Body of pancreas (tissue), 4 donors: ENCODE results near the gene RPUSD1.

Experiments used
- POLR2A ChIP-seq, 3 donors: fragments of 450-650 bp; IDR thresholded peaks; one replicate each; pipeline ENCODE4 v1.6.1; 2016; ENCODE audit warnings: antibody characterized with exemption in 3 of 3, mild to moderate bottlenecking in 2 of 3
- TF ChIP-seq, protein P1 (sequence below), 7 experiments: fragments of 450-650 bp in 4 of 7; fragments of 200-600 bp in 3 of 7; sonication (generic) in 3 of 7; IDR thresholded peaks; one replicate each; pipeline ENCODE4 v1.5.1; 2016 to 2019; ENCODE audit warnings: antibody characterized with exemption in 7 of 7

DNA sequence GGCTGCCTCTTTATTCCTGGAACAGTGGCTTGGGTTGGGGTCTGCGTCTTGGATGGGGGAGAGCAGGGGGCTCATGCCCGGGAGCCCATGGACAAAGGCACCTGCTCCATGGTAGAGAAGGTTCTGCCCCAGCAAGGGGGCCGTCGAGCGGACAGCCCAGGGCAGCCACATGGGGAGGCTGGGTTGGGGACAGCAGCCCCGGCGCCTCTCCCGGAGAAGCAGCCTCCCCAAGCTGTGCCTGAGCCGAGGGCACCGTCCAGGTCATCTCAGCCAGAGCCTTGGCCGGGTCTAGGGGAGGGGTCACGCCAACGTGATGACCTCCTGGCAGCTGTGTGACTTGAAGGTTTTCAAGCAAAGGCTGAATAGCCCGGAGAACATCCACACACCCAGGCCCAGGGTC lies 45.2 kb upstream of the RPUSD1 start:
- TF ChIP-seq, protein P1, sequence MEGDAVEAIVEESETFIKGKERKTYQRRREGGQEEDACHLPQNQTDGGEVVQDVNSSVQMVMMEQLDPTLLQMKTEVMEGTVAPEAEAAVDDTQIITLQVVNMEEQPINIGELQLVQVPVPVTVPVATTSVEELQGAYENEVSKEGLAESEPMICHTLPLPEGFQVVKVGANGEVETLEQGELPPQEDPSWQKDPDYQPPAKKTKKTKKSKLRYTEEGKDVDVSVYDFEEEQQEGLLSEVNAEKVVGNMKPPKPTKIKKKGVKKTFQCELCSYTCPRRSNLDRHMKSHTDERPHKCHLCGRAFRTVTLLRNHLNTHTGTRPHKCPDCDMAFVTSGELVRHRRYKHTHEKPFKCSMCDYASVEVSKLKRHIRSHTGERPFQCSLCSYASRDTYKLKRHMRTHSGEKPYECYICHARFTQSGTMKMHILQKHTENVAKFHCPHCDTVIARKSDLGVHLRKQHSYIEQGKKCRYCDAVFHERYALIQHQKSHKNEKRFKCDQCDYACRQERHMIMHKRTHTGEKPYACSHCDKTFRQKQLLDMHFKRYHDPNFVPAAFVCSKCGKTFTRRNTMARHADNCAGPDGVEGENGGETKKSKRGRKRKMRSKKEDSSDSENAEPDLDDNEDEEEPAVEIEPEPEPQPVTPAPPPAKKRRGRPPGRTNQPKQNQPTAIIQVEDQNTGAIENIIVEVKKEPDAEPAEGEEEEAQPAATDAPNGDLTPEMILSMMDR (IDR thresholded peaks at IDR 0.05) = no peak
- TF ChIP-seq POLR2A (IDR thresholded peaks at IDR 0.05) = no peak
